Fibroblast of skin of scalp (primary cell): ENCODE results near the gene SREK1IP1. TPM values are rescaled to one million over a fixed set of nuclear protein-coding genes. Genes with fewer than 3 reads are reported as not detected.

ENCODE experiments used
- DNase-seq: peaks from one replicate; pipeline ENCODE4 v3.0.0-alpha.2; 2013
- polyA plus RNA-seq, 2 experiments: library from polyadenylated mRNA; unstranded; fragments of 120-200 nt; gene quantifications; one replicate each; pipeline ENCODE4 v1.2.1, GENCODE V29; 2013; ENCODE audit not compliant: insufficient read length in 2 of 2

SREK1IP1 gene
- polyA plus RNA-seq (2013, experiment 1 of 2; ENCODE audit: insufficient read length): 14.9 TPM
- polyA plus RNA-seq (2013, experiment 2 of 2; ENCODE audit: insufficient read length): 12.7 TPM

DNA sequence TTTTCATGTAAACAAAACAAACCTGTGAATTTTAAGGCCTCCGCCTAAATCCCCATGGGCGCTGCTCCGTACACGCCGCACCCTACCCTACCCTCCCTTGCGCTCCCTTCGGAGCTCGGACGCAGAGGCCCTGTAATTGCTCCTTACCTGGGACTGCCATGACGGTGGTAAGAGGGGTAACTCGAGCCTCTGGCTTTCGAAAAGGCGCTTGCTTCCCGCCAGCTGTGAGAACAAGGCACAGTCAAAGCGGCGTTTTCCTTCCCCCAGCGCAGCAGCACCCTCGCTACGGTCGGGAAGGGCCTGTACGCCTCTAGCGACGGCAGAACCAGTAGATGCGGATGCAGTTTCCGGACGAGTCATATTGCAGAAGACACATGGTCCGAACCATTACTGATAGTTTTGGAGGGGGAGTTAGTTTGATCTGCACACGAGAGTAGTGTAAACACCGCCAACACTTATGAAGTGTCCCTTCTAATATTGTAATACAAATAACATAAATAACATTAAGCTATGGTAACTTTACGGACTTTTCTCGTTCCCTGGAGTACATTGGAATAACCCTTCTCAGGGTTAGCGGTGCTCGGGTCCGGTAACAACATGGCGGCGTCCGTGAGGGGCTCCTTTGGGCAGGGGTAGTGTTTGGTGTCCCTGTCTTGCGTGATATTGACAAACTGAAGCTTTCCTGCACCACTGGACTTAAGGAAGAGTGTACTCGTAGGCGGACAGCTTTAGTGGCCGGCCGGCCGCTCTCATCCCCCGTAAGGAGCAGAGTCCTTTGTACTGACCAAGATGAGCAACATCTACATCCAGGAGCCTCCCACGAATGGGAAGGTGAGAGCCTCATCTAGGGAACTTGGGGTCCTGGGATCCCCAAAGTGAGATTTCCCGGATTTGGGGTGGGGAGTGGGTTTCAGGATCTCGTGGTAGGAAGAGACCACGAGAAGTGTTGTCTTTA, at the start of gene SREK1IP1, which contains the start of gene CWC27:
Gene SREK1IP1 (minus strand): TSS at position 334 of the 955 bp plus-strand sequence. CDS start 174 bp downstream, at position 160.
Gene CWC27 (plus strand): TSS at position 573 of the 955 bp plus-strand sequence. CDS start 217 bp downstream, at position 790.
- peak; percentile 92 for DNase-seq

DNA sequence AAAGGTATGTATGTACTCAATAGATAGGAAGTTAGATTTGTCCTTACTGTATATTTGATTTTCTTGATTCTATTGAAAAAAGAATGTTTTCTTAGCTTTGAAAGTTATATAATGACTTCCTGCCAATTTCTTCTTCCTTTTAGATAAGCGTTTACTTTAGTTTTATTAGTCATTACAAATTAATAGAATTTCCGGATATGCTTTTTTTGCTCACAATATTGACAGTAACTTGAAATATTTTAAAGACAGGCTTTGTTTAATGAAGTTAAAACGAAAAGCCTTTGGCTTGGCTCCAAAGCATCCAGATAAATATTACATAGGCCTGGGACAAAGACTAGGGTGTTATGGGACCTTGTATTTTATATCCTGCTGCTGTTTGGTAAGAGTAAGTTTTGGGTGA, 49.8 kb upstream of the SREK1IP1 start:
- no peak for DNase-seq

DNA sequence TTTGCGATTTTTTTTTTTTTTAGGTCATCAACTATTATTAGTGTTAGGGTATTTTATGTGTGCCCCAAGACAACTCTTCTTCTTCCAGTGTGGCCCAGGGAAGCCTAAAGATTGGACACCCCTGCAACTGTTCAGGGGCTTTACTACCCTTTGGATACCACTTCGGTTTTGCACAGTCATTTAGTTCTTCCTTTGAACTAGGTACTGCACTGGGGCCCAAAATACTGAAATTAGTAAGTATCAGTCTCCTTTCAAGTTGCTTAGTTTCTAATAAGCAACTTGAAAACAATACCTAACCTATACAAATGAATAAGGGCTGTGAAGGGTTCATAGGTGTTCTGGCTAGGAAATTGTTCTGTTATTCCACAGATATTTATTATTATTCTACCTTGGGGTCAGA, 45.6 kb upstream of the SREK1IP1 start:
- no peak for DNase-seq

DNA sequence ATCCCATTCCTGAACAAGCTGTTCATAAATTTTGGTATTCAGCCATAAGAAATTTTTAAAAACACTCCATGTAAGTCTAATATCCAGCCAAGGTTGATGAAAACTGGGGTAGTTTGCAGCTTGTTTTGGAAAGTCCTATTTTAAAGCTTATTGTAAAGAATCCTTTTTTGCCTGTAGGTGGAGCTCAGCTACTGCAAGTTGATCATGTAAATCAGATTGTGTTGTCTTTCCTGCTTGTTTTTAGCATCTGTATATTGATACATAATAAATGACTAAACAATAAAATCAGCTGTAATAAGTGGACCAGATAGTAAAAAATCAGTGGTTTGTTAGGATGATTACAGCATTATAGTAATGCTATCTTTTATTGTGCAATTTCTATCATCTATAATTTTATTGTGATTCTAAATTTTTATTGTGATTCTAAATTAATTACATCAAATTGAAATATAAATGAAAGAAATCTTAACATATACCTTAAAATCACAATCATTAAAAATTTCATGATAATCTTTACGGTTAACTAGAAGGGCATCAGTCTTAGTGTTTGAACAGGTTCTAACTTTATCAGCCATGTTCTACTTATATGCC, 42.7 kb upstream of the SREK1IP1 start:
- DNase-seq: peak; percentile 67

- no peak for DNase-seq
These were observed 39.0 kb upstream of the SREK1IP1 start for GRCh38 chr5:64807520-64807919.

- DNase-seq: no peak
These were observed 38.0 kb upstream of the SREK1IP1 start for GRCh38 chr5:64806537-64806936.

- peak; percentile 47 for DNase-seq
These were observed 32.4 kb upstream of the SREK1IP1 start for GRCh38 chr5:64800926-64801325.

GRCh38 chr5:64796301-64796700, 27.8 kb upstream of the SREK1IP1 start:
- no peak for DNase-seq

DNA sequence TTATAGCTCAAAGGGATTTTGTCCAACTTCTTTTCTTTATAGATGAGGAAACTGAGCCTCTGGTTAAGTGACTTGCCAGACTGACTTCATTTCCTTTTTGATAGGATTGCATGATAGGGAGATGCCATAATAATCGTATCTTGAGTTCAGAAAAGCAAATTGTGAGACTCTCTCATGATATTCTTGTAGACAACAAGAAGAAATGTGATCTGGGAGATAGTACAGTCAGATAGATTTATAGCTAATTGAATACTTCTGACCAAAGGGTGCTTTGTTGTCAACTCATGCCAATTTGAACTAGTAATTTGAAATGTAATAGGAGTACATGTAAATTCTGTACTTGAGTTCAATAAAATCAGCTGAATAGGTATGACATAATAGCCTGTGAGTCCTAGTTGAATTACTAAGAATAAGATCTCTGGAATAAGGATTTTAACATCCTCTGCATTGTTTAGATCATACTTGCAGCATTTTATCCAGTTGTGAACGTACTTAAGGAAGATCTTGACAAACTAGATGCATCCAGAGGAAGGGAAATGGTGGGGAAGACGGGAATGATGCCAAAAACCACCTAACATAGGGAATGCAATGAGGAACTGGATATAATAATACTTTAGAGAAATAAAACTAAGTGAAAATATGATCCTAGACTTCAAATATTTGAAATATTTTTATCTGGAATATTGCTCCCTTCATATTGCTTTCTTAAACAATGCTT, 25.7 kb upstream of the SREK1IP1 start:
- peak; percentile 18 for DNase-seq

GRCh38 chr5:64792469-64792868, 24.0 kb upstream of the SREK1IP1 start:
- DNase-seq: no peak

- DNase-seq: peak; percentile 14
These were observed 21.7 kb upstream of the SREK1IP1 start for GRCh38 chr5:64790210-64790609.

- DNase-seq: peak; percentile 27
These were observed 21.0 kb upstream of the SREK1IP1 start for GRCh38 chr5:64789457-64789856.

- DNase-seq: no peak
These were observed 19.7 kb upstream of the SREK1IP1 start for GRCh38 chr5:64788156-64788555.

DNA sequence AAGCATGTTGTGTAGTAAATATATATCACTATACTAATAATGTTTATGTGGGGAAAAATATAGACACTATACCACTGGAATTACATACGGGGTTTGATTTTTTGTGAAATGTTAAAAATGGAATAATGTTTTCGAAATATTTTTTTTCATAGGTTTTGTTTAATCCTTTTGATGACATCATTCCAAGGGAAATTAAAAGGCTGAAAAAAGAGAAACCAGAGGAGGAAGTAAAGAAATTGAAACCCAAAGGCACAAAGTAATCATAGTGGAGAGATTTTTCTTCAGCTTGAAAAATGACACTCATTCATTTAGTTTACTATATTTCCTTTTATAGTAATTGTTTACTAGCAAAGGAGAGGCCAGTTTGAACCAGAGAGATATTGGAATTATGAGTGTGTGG, 17.9 kb upstream of the SREK1IP1 start:
- no peak for DNase-seq

DNA sequence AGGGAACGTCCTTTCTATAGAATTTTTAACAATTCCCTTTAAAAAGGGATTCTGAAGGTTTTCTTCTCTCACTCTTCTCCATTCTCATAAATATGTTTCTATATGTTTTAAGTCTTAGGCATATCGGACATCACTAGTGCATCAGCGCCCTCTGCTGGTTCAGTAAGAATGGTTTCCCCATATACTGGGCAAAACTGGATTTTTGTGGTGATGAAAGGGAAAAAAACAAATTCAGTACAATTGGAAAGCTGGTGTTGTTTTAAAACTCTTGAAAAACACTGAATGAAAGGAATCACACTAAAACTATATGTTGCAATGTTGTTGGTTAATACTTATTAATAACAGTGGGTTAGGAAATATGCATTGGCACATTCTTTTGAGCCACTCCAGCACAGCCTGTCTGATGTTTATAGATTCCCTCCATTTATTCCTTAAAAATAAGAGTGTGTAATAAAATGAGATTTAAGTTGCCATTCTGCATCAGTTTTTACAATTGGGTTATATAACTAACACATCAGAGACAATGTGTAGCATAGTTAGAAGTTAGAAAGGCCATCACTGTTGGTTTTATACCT, 16.0 kb upstream of the SREK1IP1 start:
- peak; percentile 80 for DNase-seq

DNA sequence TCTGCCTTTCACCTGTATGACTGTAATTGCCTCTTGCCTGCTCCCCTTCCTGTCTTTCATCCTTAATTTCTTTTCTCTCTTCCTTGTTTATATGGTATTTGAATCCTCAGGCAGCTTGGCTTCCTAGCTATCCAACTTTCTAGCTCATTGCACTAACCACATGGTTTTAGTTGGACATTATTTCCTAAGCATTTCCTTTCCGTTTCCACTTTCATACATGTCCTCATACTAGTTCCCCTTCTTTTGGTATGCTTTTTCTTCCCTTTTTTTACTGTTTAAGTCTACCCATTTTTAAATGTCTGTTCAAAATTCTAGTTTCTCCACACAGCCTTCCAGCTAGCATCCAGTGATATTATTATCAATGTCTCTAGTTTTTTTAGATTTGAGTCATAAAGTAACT, 6.8 kb upstream of the SREK1IP1 start:
- DNase-seq: no peak

DNA sequence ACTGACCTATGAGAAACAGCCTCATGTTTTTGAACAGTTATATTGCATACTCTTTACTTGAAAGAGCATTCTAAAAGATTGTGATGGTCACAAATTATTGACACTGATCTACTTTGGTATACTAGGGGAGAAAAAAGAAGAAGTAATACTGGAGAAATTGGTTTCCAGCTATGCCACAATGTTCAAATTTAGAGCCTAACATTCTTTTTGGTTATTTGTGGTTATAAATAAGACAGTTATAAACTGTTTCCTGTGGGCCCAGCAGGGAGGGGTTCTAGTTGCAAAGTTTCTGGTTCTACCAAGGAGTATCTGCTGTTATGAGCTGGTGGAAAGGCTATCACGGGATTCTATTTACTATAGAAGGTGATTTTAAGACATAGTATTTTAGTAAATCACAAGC, 5.0 kb upstream of the SREK1IP1 start:
- DNase-seq: no peak

DNA sequence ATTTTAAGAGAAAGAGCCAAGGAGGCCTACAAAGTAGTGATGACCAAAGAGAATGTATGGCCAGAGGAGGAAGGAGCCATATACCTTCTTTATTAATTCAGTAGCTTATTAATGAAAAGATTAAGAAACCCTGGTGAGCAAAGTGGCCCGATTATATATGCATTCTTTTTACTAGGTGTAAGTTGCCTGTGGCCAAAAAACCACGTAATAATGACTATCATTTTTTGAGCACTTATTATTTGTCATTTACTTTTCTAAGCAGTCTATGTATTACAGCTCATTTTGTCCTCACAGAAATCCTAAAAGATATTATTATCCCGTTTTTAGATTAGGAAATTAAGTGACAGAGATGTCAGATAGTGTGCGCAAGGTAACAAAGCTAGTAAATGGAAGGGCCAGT, 3.2 kb upstream of the SREK1IP1 start:
- DNase-seq: no peak

GRCh38 chr5:64769855-64770254, 1.4 kb upstream of the SREK1IP1 start:
- DNase-seq: no peak

- DNase-seq: peak; percentile 19
These were observed 533 bp downstream of the SREK1IP1 start for GRCh38 chr5:64767959-64768357.

- no peak for DNase-seq
These were observed 1.6 kb downstream of the SREK1IP1 start for GRCh38 chr5:64766941-64767340.

GRCh38 chr5:64765804-64766504, 2.5 kb downstream of the SREK1IP1 start:
- no peak for DNase-seq
